Stomach (tissue), 4 donors: Measurements from ENCODE around the gene RAE1.

ENCODE experiments used
- EP300 ChIP-seq: sonication (generic); formaldehyde crosslinking; IDR thresholded peaks from one replicate; pipeline ENCODE4 v1.6.1; 2017; ENCODE audit warnings: antibody characterized with exemption
- POLR2A ChIP-seq, 4 donors: fragments of 450-650 bp; IDR thresholded peaks; one replicate each; pipeline ENCODE4 v1.6.1; 2016; ENCODE audit warnings: antibody characterized with exemption in 4 of 4, control low read depth in 2 of 4, mild to moderate bottlenecking in 1 of 4, moderate library complexity in 1 of 4
- TF ChIP-seq, protein P1 (sequence below), 7 experiments: fragments of 450-650 bp in 4 of 7; fragments of 200-600 bp in 3 of 7; sonication (generic) in 3 of 7; IDR thresholded peaks; one replicate each; pipeline ENCODE4 v1.5.1; 2016 to 2019; ENCODE audit warnings: antibody characterized with exemption in 7 of 7, control low read depth in 2 of 7, mild to moderate bottlenecking in 1 of 7

DNA sequence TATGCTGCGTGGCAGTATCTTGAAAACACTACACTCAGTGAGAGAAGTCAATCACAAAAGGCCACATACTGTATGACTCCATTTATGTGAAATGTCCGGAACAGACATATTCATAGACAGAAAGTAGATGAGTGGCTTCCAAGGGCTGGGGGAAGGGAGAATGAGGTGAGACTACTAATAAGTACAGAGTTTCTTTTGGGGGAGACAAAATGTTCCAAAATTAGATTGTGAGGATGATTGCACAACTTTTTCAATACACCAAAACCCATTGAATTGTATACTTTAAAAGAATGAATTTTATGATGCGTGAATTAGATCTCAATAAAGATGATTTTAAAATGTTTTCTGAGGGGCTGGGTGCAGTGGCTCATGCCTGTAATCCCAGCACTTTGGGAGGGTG is 30.7 kb upstream of the RAE1 start:
- TF ChIP-seq, protein P1, sequence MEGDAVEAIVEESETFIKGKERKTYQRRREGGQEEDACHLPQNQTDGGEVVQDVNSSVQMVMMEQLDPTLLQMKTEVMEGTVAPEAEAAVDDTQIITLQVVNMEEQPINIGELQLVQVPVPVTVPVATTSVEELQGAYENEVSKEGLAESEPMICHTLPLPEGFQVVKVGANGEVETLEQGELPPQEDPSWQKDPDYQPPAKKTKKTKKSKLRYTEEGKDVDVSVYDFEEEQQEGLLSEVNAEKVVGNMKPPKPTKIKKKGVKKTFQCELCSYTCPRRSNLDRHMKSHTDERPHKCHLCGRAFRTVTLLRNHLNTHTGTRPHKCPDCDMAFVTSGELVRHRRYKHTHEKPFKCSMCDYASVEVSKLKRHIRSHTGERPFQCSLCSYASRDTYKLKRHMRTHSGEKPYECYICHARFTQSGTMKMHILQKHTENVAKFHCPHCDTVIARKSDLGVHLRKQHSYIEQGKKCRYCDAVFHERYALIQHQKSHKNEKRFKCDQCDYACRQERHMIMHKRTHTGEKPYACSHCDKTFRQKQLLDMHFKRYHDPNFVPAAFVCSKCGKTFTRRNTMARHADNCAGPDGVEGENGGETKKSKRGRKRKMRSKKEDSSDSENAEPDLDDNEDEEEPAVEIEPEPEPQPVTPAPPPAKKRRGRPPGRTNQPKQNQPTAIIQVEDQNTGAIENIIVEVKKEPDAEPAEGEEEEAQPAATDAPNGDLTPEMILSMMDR (IDR thresholded peaks at IDR 0.05): no peak
- no peak for TF ChIP-seq POLR2A (IDR thresholded peaks at IDR 0.05)
- no peak for TF ChIP-seq EP300
